GM12891 (cell line): ENCODE measurements around the gene DMBX1.

Experiments used
- PAX5 ChIP-seq: IDR thresholded peaks from 2 replicates; pipeline ENCODE4 v1.6.1; 2011; ENCODE audit warnings: low read length, moderate library complexity, mild to moderate bottlenecking; ENCODE audit not compliant: insufficient read depth, severe bottlenecking
- POLR2A ChIP-seq: IDR thresholded peaks from 2 replicates; pipeline ENCODE4 v1.6.1; 2011; ENCODE audit warnings: low read depth, low read length, control low read depth
- POLR2AphosphoS5 ChIP-seq: IDR thresholded peaks from 2 replicates; pipeline ENCODE4 v1.6.1; 2011; ENCODE audit warnings: low read depth, low read length, control low read depth
- POU2F2 ChIP-seq: IDR thresholded peaks from 2 replicates; pipeline ENCODE4 v1.6.1; 2011; ENCODE audit warnings: low read depth, mild to moderate bottlenecking, control low read depth, low read length, moderate library complexity
- SPI1 ChIP-seq: IDR thresholded peaks from 2 replicates; pipeline ENCODE4 v1.6.1; 2011; ENCODE audit warnings: low read depth, low read length, control low read depth
- TAF1 ChIP-seq: IDR thresholded peaks from 2 replicates; pipeline ENCODE4 v1.6.1; 2011; ENCODE audit warnings: low read depth, low read length, control low read depth

- TF ChIP-seq POLR2AphosphoS5 (no peak), POLR2A (no peak), TAF1 (no peak), SPI1 (no peak), PAX5 (no peak), POU2F2 (no peak)
Measured at GRCh38 chr1:46523496-46524353, 34.1 kb downstream of the DMBX1 start.
